OCI-LY7 (cell line): Measurements from ENCODE around the gene NR2F2. TPM values are rescaled to one million over a fixed set of nuclear protein-coding genes. Genes with fewer than 3 reads are reported as not detected.

Experiments used
- BruUV-seq: library from RNA; stranded (reverse); fragments of 400-500 nt; replicated peaks from 2 replicates; lab custom pipeline; 2021; lab: Mats Ljungman, UMichigan
- CTCF ChIA-PET: fragments of 300-600 bp; sonication (Branson Sonifier 250); formaldehyde crosslinking; loops from one replicate; lab custom pipeline; 2022; ENCODE audit warnings: antibody characterized with exemption; ENCODE audit not compliant: unreplicated experiment; lab: Charles Lee
- POLR2A ChIA-PET: fragments of 300-600 bp; sonication (Branson Sonifier 250); formaldehyde crosslinking; loops from one replicate; lab custom pipeline; 2022; ENCODE audit warnings: antibody characterized with exemption; lab: Charles Lee
- DNase-seq: peaks from one replicate; pipeline ENCODE4 v3.0.0-alpha.2; 2015; ENCODE audit warnings: low spot score
- H2AFZ ChIP-seq: fragments of 200-600 bp; sonication (generic), shearing (Covaris generic); 2 replicates; pipeline ENCODE4 v1.6.1; 2014; ENCODE audit warnings: mild to moderate bottlenecking, antibody characterized with exemption, low read length, moderate library complexity
- H3K27ac ChIP-seq: fragments of 200-600 bp; sonication (generic); 2 replicates; pipeline ENCODE4 v1.5.1; 2014; ENCODE audit warnings: mixed run types, low read depth, mild to moderate bottlenecking, moderate library complexity, low read length, inconsistent platforms; ENCODE audit not compliant: poor library complexity, severe bottlenecking
- H3K36me3 ChIP-seq: fragments of 200-600 bp; sonication (generic); 2 replicates; pipeline ENCODE4 v1.6.1; 2014; ENCODE audit warnings: mild to moderate bottlenecking, antibody characterized with exemption, low read length, moderate library complexity, mixed read lengths; ENCODE audit not compliant: insufficient read depth
- H3K4me1 ChIP-seq: fragments of 200-600 bp; sonication (generic); 2 replicates; pipeline ENCODE4 v1.5.1; 2014; ENCODE audit warnings: mild to moderate bottlenecking, low read length; ENCODE audit not compliant: insufficient read depth, poor library complexity, severe bottlenecking
- H3K4me2 ChIP-seq: fragments of 200-600 bp; sonication (generic); 2 replicates; pipeline ENCODE4 v1.6.1; 2014; ENCODE audit warnings: mild to moderate bottlenecking, low read length
- H3K4me3 ChIP-seq: fragments of 200-600 bp; sonication (generic); 2 replicates; pipeline ENCODE4 v1.5.1; 2014; ENCODE audit warnings: mild to moderate bottlenecking, low read depth, low read length; ENCODE audit not compliant: poor library complexity, severe bottlenecking
- H3K79me2 ChIP-seq: fragments of 200-600 bp; sonication (generic); 2 replicates; pipeline ENCODE4 v1.6.1; 2016; ENCODE audit warnings: low read depth, mild to moderate bottlenecking, low read length, moderate library complexity, mixed read lengths; ENCODE audit not compliant: insufficient read depth
- H3K9me2 ChIP-seq: fragments of 200-600 bp; sonication (generic); 2 replicates; pipeline ENCODE4 v1.6.1; 2016; ENCODE audit warnings: mild to moderate bottlenecking, low read length, mixed read lengths; ENCODE audit not compliant: insufficient read depth
- H3K9me3 ChIP-seq: fragments of 200-600 bp; sonication (generic); 2 replicates; pipeline ENCODE4 v1.6.1; 2014; ENCODE audit warnings: mild to moderate bottlenecking, mixed run types, low read length, mixed read lengths
- H4K20me1 ChIP-seq: fragments of 200-600 bp; sonication (generic); 2 replicates; pipeline ENCODE4 v1.6.1; 2014; ENCODE audit warnings: mild to moderate bottlenecking, antibody characterized with exemption, low read length, moderate library complexity, mixed read lengths; ENCODE audit not compliant: insufficient read depth
- CTCF ChIP-seq: fragments of 200-600 bp; sonication (generic); conservative IDR thresholded peaks from 2 replicates; pipeline ENCODE4 v1.5.1; 2014; ENCODE audit warnings: mild to moderate bottlenecking, antibody characterized with exemption, low read length, moderate library complexity, mixed read lengths
- EZH2phosphoT487 ChIP-seq: fragments of 200-600 bp; sonication (generic); IDR thresholded peaks from 2 replicates; pipeline ENCODE4 v1.6.1; 2018; ENCODE audit warnings: low read depth, borderline replicate concordance, mild to moderate bottlenecking, mixed run types, antibody characterized with exemption, low read length, moderate library complexity, mixed read lengths
- intact Hi-C: fragments of 100-400 bp; cut with micrococcal nuclease; formaldehyde crosslinking; loops from one replicate; pipeline ENCODE4 v1.10.0; 2022; ENCODE audit not compliant: unreplicated experiment
- total RNA-seq, 2 experiments: library from RNA; depleted of rRNA in 1 of 2; stranded (reverse); fragments of >200 nt in 1 of 2; shearing (Covaris generic) in 1 of 2; gene quantifications; 2 replicates each; pipeline ENCODE4 v1.2.3, GENCODE V29; 2014 to 2022

NR2F2 gene
- total RNA-seq, 2 experiments from 2014 or later: not detected

DNA sequence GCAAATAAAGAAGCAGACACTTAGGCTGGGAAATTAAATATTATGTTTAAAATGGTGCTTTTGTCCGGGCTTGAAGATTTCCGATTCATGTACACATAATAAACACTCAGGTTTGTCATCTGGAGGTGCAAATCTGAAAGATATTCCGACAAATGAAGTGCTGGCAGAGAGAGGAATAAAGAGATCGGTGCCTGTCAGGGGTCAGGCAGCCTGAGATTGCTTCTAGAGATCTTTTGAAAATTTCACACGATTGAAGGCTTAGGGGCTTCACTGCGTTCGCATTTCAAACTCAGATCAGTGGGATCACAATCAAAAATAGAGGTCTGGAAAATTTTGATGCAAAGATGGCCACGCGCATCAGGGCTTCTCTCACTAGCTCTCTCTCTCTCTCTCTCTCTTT is 33.2 kb downstream of the NR2F2 start:
- Histone ChIP-seq H3K4me3 (no peak overlapping the region), H3K27ac (no peak overlapping the region), H3K9me2 (no peaks in the 10 kb centered on the region), H3K79me2 (no peaks in the 10 kb centered on the region), H2AFZ (no peak overlapping the region), H3K36me3 (no peaks in the 10 kb centered on the region), H3K4me1 (no peaks in the 10 kb centered on the region), H3K4me2 (no peak overlapping the region), H3K9me3 (no peaks in the 10 kb centered on the region), H4K20me1 (no peaks in the 10 kb centered on the region)
- no TSS peak for BruUV-seq
- ChIA-PET POLR2A (no interaction called here), CTCF (no interaction called here)
- no peak for DNase-seq
- intact Hi-C loops: no loop called here
- no peak for TF ChIP-seq CTCF
- no peak for TF ChIP-seq EZH2phosphoT487

- CTCF ChIA-PET: no interaction called here
- no peak overlapping the region for H3K27ac ChIP-seq
Observed at GRCh38 chr15:96365781-96366525, 35.5 kb downstream of the NR2F2 start.

More at GRCh38 chr15:96365781-96366525, 35.5 kb downstream of the NR2F2 start:
- intact Hi-C loops: no loop called here
- no peak overlapping the region for H2AFZ ChIP-seq
- H3K4me1 ChIP-seq: no peaks in the 10 kb centered on the region
- no peak overlapping the region for H3K4me2 ChIP-seq
- no peak for TF ChIP-seq CTCF
- no peak for TF ChIP-seq EZH2phosphoT487
- H3K79me2 ChIP-seq: no peaks in the 10 kb centered on the region
- H4K20me1 ChIP-seq: no peaks in the 10 kb centered on the region
- no TSS peak for BruUV-seq
- no peaks in the 10 kb centered on the region for H3K9me3 ChIP-seq
- POLR2A ChIA-PET: no interaction called here
- no peak overlapping the region for H3K4me3 ChIP-seq
- H3K36me3 ChIP-seq: no peaks in the 10 kb centered on the region
- DNase-seq: no peak
- H3K9me2 ChIP-seq: no peaks in the 10 kb centered on the region
